Neuronal stem cell (in vitro differentiated cells): ENCODE data around the gene SHC3.

Experiments used
- DNase-seq: peaks from one replicate; pipeline ENCODE4 v3.0.0-alpha.2; 2013; ENCODE audit warnings: low spot score
- H2AFZ ChIP-seq: one replicate; pipeline ENCODE4 v1.6.1; 2013; ENCODE audit warnings: mild to moderate bottlenecking, low read length, inconsistent platforms
- H2AK5ac ChIP-seq: 2 replicates; pipeline ENCODE4 v1.6.1; 2013; ENCODE audit warnings: low read depth, mild to moderate bottlenecking, inconsistent platforms, low read length, moderate library complexity, mixed read lengths
- H2BK120ac ChIP-seq: 2 replicates; pipeline ENCODE4 v1.6.1; 2013; ENCODE audit warnings: low read depth, mild to moderate bottlenecking, inconsistent platforms, low read length, moderate library complexity, mixed read lengths
- H2BK12ac ChIP-seq: one replicate; pipeline ENCODE4 v1.6.1; 2013; ENCODE audit warnings: low read length, inconsistent platforms
- H2BK15ac ChIP-seq: 2 replicates; pipeline ENCODE4 v1.6.1; 2013; ENCODE audit warnings: mild to moderate bottlenecking, low read length, inconsistent platforms, mixed read lengths
- H2BK5ac ChIP-seq: one replicate; pipeline ENCODE4 v1.6.1; 2013; ENCODE audit warnings: inconsistent platforms, mild to moderate bottlenecking, low read length, moderate library complexity
- H3K14ac ChIP-seq: one replicate; pipeline ENCODE4 v1.6.1; 2013; ENCODE audit warnings: low read length, inconsistent platforms
- H3K18ac ChIP-seq: 2 replicates; pipeline ENCODE4 v1.6.1; 2013; ENCODE audit warnings: low read length, inconsistent platforms
- H3K23ac ChIP-seq: 2 replicates; pipeline ENCODE4 v1.6.1; 2013; ENCODE audit warnings: low read depth, mild to moderate bottlenecking, mixed read lengths, low read length, inconsistent platforms; ENCODE audit not compliant: poor library complexity
- H3K27ac ChIP-seq: replicated peaks from 3 replicates; pipeline ENCODE4 v1.5.1; 2013; ENCODE audit warnings: low read length, inconsistent platforms
- H3K27me3 ChIP-seq, 3 experiments: 2 replicates each; pipeline ENCODE4 v1.6.1; 2013; ENCODE audit warnings: low read length in 3 of 3, mild to moderate bottlenecking in 2 of 3, inconsistent platforms in 1 of 3, low read depth in 1 of 3, mixed read lengths in 1 of 3, moderate library complexity in 1 of 3; ENCODE audit not compliant: control insufficient read depth in 3 of 3, insufficient read depth in 3 of 3
- H3K36me3 ChIP-seq, 2 donors: replicated peaks in 1 of 2; 2 replicates each; pipeline ENCODE4 v1.6.1; 2013; ENCODE audit warnings: low read length in 2 of 2; ENCODE audit not compliant: control insufficient read depth in 2 of 2, insufficient read depth in 2 of 2
- H3K4ac ChIP-seq: 2 replicates; pipeline ENCODE4 v1.6.1; 2013; ENCODE audit warnings: inconsistent platforms, mild to moderate bottlenecking, low read length, moderate library complexity
- H3K4me1 ChIP-seq, 2 donors: 1 replicate in 1 of 2; 2 replicates in 1 of 2; pipeline ENCODE4 v1.6.1; 2013; ENCODE audit warnings: low read length in 2 of 2, low read depth in 1 of 2; ENCODE audit not compliant: control insufficient read depth in 2 of 2, insufficient read depth in 1 of 2
- H3K4me2 ChIP-seq: one replicate; pipeline ENCODE4 v1.6.1; 2013; ENCODE audit warnings: mild to moderate bottlenecking, low read length, inconsistent platforms; ENCODE audit not compliant: insufficient read depth, poor library complexity, severe bottlenecking
- H3K4me3 ChIP-seq, 2 donors: 2 replicates each; pipeline ENCODE4 v1.5.1; 2013; ENCODE audit warnings: low read length in 2 of 2, mild to moderate bottlenecking in 2 of 2, inconsistent platforms in 1 of 2, moderate library complexity in 1 of 2
- H3K79me1 ChIP-seq: one replicate; pipeline ENCODE4 v1.6.1; 2013; ENCODE audit warnings: low read depth, mild to moderate bottlenecking, inconsistent platforms, low read length, moderate library complexity
- H3K9ac ChIP-seq: one replicate; pipeline ENCODE4 v1.6.1; 2013; ENCODE audit warnings: mild to moderate bottlenecking, low read depth, low read length, inconsistent platforms; ENCODE audit not compliant: poor library complexity
- H3K9me3 ChIP-seq, 2 donors: replicated peaks in 1 of 2; 2 replicates each; pipeline versions ENCODE3 to v1.6.1; 2013; ENCODE audit warnings: low read length in 2 of 2, mild to moderate bottlenecking in 2 of 2, inconsistent platforms in 1 of 2, low read depth in 1 of 2, mixed read lengths in 1 of 2, moderate library complexity in 1 of 2; ENCODE audit not compliant: control insufficient read depth in 2 of 2, insufficient read depth in 1 of 2
- H4K8ac ChIP-seq: one replicate; pipeline ENCODE4 v1.6.1; 2013; ENCODE audit warnings: low read depth, mild to moderate bottlenecking, inconsistent platforms, low read length, moderate library complexity
- H4K91ac ChIP-seq: one replicate; pipeline ENCODE4 v1.6.1; 2013; ENCODE audit warnings: low read length, low read depth, mild to moderate bottlenecking, inconsistent platforms; ENCODE audit not compliant: poor library complexity
- WGBS, 2 donors: extraction: QIAGEN DNeasy Blood & Tissue Kit; methylation state at CpG; one replicate each; pipeline ENCODE4 v1.1.7; 2013; ENCODE audit warnings: missing lambda C conversion rate in 2 of 2, mixed read lengths in 1 of 2; ENCODE audit not compliant: insufficient read length in 2 of 2, insufficient replicate concordance in 1 of 2; ENCODE audit errors: extremely low coverage in 2 of 2; 5-methylcytosine and 5-hydroxymethylcytosine counted together

SHC3 gene

DNA sequence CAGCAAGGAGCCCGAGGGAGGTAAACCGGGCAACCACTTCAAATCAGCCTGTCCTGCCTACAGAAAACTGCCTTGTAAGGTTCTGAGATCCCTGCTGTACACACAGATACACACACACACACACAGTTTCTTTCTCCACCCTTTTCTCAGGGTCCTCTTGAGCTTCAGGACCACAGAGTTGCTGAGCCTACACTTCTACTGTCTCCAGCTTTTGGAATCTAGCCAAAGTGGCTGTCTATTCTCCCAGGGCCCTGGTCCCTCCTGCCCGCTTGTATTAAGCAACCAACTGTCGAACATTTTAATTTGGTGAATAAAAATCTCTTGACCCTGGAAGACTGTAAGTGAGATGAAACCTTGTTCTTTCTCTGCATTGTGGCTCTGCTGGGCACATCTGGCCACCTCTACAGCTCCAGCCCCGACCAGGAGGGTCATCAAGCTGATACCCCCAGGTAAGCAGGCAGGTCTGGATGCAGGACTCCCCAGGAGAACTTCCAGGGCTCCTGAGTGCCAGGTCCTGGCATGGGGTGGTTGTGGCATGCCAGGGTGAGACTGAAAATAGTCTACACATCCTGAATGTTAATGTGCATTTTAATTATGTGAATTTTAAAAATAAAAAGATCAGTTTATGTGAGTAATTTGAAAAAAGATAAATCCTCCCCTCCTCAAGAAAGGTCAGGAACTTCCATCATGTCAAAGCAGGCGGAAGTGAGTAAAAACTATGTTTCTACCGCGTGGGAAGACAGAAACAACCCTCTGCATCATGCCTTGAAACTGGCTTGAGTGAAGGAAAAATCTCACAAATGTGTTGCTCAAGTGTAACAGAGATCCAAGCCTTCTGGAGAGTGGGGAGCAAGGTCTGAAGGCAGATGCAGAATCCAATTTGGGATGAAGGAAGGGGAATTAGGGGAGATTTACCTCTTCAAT lies 202.4 kb downstream of the SHC3 start:
- Histone ChIP-seq H4K8ac (no peak overlapping the region), H3K36me3 (peaks cover 0 to 3% of the 10 kb centered on the region in 2 donors), H3K79me1 (peaks cover 2% of the 10 kb centered on the region), H3K4me2 (no peak overlapping the region), H3K27me3 (peaks cover 0 to 6% (median 4%) of the 10 kb centered on the region in 3 experiments), H2AK5ac (no peak overlapping the region), H3K23ac (no peak overlapping the region), H3K9me3 (peaks cover 6 to 28% of the 10 kb centered on the region in 2 donors), H3K9ac (no peak overlapping the region), H3K27ac (no peak overlapping the region), H2BK5ac (no peak overlapping the region), H3K4me1 (peaks cover 4 to 5% of the 10 kb centered on the region in 2 donors), H2BK15ac (no peak overlapping the region), H2BK12ac (no peak overlapping the region), H4K91ac (no peak overlapping the region), H3K18ac (peak overlapping the region; percentile 58), H3K4me3 (no peak overlapping the region), H3K4ac (no peak overlapping the region), H2AFZ (no peak overlapping the region), H2BK120ac (no peak overlapping the region), H3K14ac (no peak overlapping the region)
- no CpG with 5 or more reads among the region's 8 CpGs for WGBS, 2 donors
- DNase-seq = no peak

DNA sequence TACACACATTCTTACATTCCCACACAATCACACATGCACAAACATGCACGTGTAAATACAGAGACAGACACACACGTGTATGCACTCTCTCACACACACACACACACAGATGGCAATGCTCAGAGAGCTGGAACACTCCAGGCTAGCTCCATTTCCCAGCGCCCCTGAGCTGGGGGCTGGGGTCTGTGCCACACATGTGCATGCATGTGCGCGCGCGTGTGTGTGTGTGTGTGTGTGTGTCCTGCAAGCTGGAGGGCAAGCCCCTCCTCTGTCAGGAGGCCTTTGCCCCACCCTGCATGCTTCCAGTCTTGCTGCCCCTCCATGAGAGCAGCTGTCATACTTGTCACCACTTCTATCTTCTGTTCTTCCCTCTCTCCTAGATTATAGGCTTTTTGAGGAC lies 204.0 kb downstream of the SHC3 start:
- H3K9me3 ChIP-seq = peaks cover 5 to 25% of the 10 kb centered on the region in 2 donors
- H2BK120ac ChIP-seq = no peak overlapping the region
- H2BK15ac ChIP-seq = no peak overlapping the region
- no peak overlapping the region for H3K4me2 ChIP-seq
- peaks cover 0 to 3% of the 10 kb centered on the region in 2 donors for H3K36me3 ChIP-seq
- no peak overlapping the region for H2AK5ac ChIP-seq
- no peak overlapping the region for H3K4ac ChIP-seq
- no peak overlapping the region for H2AFZ ChIP-seq
- peak overlapping the region; percentile 38 for H3K23ac ChIP-seq
- H3K4me1 ChIP-seq = peaks cover 8 to 11% of the 10 kb centered on the region in 2 donors
- H4K8ac ChIP-seq = no peak overlapping the region
- peaks cover 0 to 6% (median 4%) of the 10 kb centered on the region in 3 experiments for H3K27me3 ChIP-seq
- H3K18ac ChIP-seq = no peak overlapping the region
- DNase-seq = no peak
- H2BK12ac ChIP-seq = no peak overlapping the region
- H3K9ac ChIP-seq = no peak overlapping the region
- no peak overlapping the region for H2BK5ac ChIP-seq
- H3K79me1 ChIP-seq = peaks cover 2% of the 10 kb centered on the region
- WGBS, 2 donors = no CpG with 5 or more reads among the region's 7 CpGs
- H3K14ac ChIP-seq = no peak overlapping the region
- no peak overlapping the region for H4K91ac ChIP-seq
- peak overlapping the region in 1 of 2 donors; percentile 72 for H3K4me3 ChIP-seq
- H3K27ac ChIP-seq = no peak overlapping the region

GRCh38 chr9:88973281-88974045 lies 205.2 kb downstream of the SHC3 start:
- peaks cover 0 to 19% of the 10 kb centered on the region in 2 donors for H3K9me3 ChIP-seq
- H3K36me3 ChIP-seq = peaks cover 0 to 3% of the 10 kb centered on the region in 2 donors
- H4K91ac ChIP-seq = no peak overlapping the region
- H2BK120ac ChIP-seq = no peak overlapping the region
- WGBS, 2 donors = no CpG with 5 or more reads among the region's 12 CpGs
- peak overlapping the region; percentile 8 for H2AK5ac ChIP-seq
- peaks cover 8 to 18% of the 10 kb centered on the region in 2 donors for H3K4me1 ChIP-seq
- H3K4me2 ChIP-seq = no peak overlapping the region
- no peak for DNase-seq
- no peak overlapping the region for H2BK15ac ChIP-seq
- H3K14ac ChIP-seq = peak overlapping the region; percentile 75
- no peak overlapping the region for H3K4ac ChIP-seq
- no peak overlapping the region for H3K23ac ChIP-seq
- H3K18ac ChIP-seq = no peak overlapping the region
- no peak overlapping the region for H3K9ac ChIP-seq
- no peak overlapping the region for H2BK12ac ChIP-seq
- H3K27me3 ChIP-seq = peaks cover 0 to 8% (median 8%) of the 10 kb centered on the region in 3 experiments
- H2BK5ac ChIP-seq = no peak overlapping the region
- H3K4me3 ChIP-seq = peak overlapping the region in 1 of 2 donors; percentile 72
- H2AFZ ChIP-seq = no peak overlapping the region
- peaks cover 2% of the 10 kb centered on the region for H3K79me1 ChIP-seq
- no peak overlapping the region for H4K8ac ChIP-seq
- no peak overlapping the region for H3K27ac ChIP-seq

- H3K4me1 ChIP-seq = peaks cover 8 to 18% of the 10 kb centered on the region in 2 donors
- H3K36me3 ChIP-seq = peaks cover 0 to 3% of the 10 kb centered on the region in 2 donors
- no peak overlapping the region for H2BK5ac ChIP-seq
- no peak overlapping the region for H3K27ac ChIP-seq
- no CpG with 5 or more reads among the region's 4 CpGs for WGBS, 2 donors
- H2AK5ac ChIP-seq = no peak overlapping the region
- no peak overlapping the region for H3K23ac ChIP-seq
- H4K91ac ChIP-seq = no peak overlapping the region
- H3K27me3 ChIP-seq = peaks cover 0 to 8% (median 8%) of the 10 kb centered on the region in 3 experiments
- no peak overlapping the region for H3K4ac ChIP-seq
- H3K14ac ChIP-seq = no peak overlapping the region
- no peak overlapping the region for H2BK15ac ChIP-seq
- H2AFZ ChIP-seq = no peak overlapping the region
- H2BK120ac ChIP-seq = no peak overlapping the region
- DNase-seq = no peak
- no peak overlapping the region for H3K4me2 ChIP-seq
- no peak overlapping the region for H4K8ac ChIP-seq
- H3K9ac ChIP-seq = no peak overlapping the region
- H3K9me3 ChIP-seq = peaks cover 0 to 19% of the 10 kb centered on the region in 2 donors
- H3K79me1 ChIP-seq = peaks cover 2% of the 10 kb centered on the region
- no peak overlapping the region for H3K18ac ChIP-seq
- H3K4me3 ChIP-seq = no peak overlapping the region
- no peak overlapping the region for H2BK12ac ChIP-seq
Measured at GRCh38 chr9:88972401-88972800, 206.2 kb downstream of the SHC3 start.
